Measurements from ENCODE around the gene MAP3K4. TPM values are rescaled to one million over a fixed set of nuclear protein-coding genes. Genes with fewer than 3 reads are reported as not detected.

The MAP3K4 gene
- total and polyA plus RNA-seq, 2 of the 4 experiments (the other 2 are of a cell fraction): 11.5 to 20.4 TPM

DNA sequence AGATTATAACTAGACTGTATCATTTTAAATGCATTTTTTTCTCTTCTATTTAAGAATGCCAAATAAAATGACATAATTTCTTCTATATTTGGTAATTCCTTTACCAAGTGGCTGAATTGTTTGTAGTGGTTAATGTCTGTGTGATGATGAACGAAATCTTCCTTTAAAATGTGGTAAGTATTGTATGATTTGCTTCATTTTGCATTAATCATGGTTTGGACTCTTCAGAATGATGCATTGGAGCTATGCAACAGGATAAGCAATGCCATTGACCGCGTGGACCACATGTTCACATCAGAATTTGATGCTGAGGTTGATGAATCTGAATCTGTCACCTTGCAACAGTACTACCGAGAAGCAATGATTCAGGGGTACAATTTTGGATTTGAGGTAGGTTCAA lies 99.6 kb downstream of the MAP3K4 start:
- Histone ChIP-seq H3K23ac (ENCODE audit: low read depth, low read length) (no peak overlapping the region), H3K36me3 (ENCODE audit: control insufficient read depth, insufficient read depth, low read length) (peaks cover 25% of the 10 kb centered on the region), H2AK9ac (replicated peaks; ENCODE audit: low read depth, low read length, poor library complexity) (no peak overlapping the region), H3K79me1 (ENCODE audit: low read depth in 1 of 2, low read length in 2 of 2) (no peaks in the 10 kb centered on the region), H2BK20ac (ENCODE audit: low read depth, low read length) (no peak overlapping the region), H2BK120ac (ENCODE audit: low read depth, low read length) (no peak overlapping the region), H3K4me3 (ENCODE audit: insufficient read depth, low read depth, low read length) (no peak overlapping the region), H4K91ac (ENCODE audit: insufficient read depth, low read depth, low read length) (no peak overlapping the region), H3K18ac (ENCODE audit: low read depth, low read length) (no peak overlapping the region), H3K9me1 (ENCODE audit: insufficient read depth, low read length) (peaks cover 11% of the 10 kb centered on the region), H4K5ac (ENCODE audit: low read depth, low read length) (no peak overlapping the region), H3K27ac (ENCODE audit: insufficient read depth, low read length) (no peak overlapping the region), H3K4me1 (ENCODE audit: control insufficient read depth, insufficient read depth, low read length) (no peaks in the 10 kb centered on the region), H2BK5ac (ENCODE audit: low read depth, low read length, poor library complexity, severe bottlenecking) (no peak overlapping the region), H4K8ac (ENCODE audit: low read depth in 2 of 2, low read length in 2 of 2) (no peak overlapping the region), H3K9ac (ENCODE audit: low read depth, low read length) (no peak overlapping the region), H4K20me1 (ENCODE audit: insufficient read depth, low read length) (no peaks in the 10 kb centered on the region), H3K27me3 (ENCODE audit: control insufficient read depth, insufficient read depth, low read length) (no peaks in the 10 kb centered on the region), H2BK15ac (ENCODE audit: low read depth, low read length) (no peak overlapping the region), H3K9me3 (ENCODE audit: control insufficient read depth, insufficient read depth, low read length) (no peaks in the 10 kb centered on the region), H3K4ac (ENCODE audit: low read depth, low read length) (no peak overlapping the region), H2AK5ac (ENCODE audit: low read depth, low read length) (no peak overlapping the region), H3K56ac (ENCODE audit: extremely low read depth, insufficient read depth, low read length) (no peak overlapping the region), H3K4me2 (ENCODE audit: low read depth, low read length) (no peak overlapping the region), H3K14ac (replicated peaks; ENCODE audit: low read depth, low read length) (no peak overlapping the region), H2AFZ (replicated peaks; ENCODE audit: low read length, poor library complexity) (no peak overlapping the region)
- intact Hi-C loops (cut with micrococcal nuclease) (no loop called here), dilution Hi-C loops (cut with HindIII; ENCODE audit: low sequenced_read_pairs, unreplicated experiment) (no loop called here), in situ Hi-C loops (cut with MboI; ENCODE audit: low sequenced_read_pairs) (no loop called here)
- DNase-seq (no peak), ATAC-seq (ENCODE audit: low read depth) (no peak)
- ChIA-PET POLR2A (ENCODE audit: unreplicated experiment) (no interaction called here), CTCF (interaction anchor here (0.9 kb wide), 1 partner anchor 20 kb away, joined by 3 read pairs; no protein-coding TSS in a partner anchor)
- no CpG with 5 or more reads among the region's 4 CpGs for WGBS, 2 experiments (ENCODE audit: extremely low coverage in 2 of 2, insufficient read length in 1 of 2)
- TF ChIP-seq RFX5 (IDR thresholded peaks at IDR 0.05; ENCODE audit: low read depth, low read length) (no peak), FOS (IDR thresholded peaks at IDR 0.05; ENCODE audit: low read depth, low read length) (no peak), BHLHE40 (IDR thresholded peaks at IDR 0.05; ENCODE audit: low read depth, low read length) (no peak), MAFK (IDR thresholded peaks at IDR 0.05; ENCODE audit: low read depth, low read length) (no peak), CTCF (conservative IDR thresholded peaks at IDR 0.05; ENCODE audit: low read depth, low read length) (no peak), MXI1 (IDR thresholded peaks at IDR 0.05; ENCODE audit: borderline replicate concordance, low read depth, low read length) (no peak), POLR2A (IDR thresholded peaks at IDR 0.05; ENCODE audit: low read depth, low read length) (no peak)
- no TSS peak for BruUV-seq (replicated peaks)
